Forelimb muscle (tissue), 1 donor: Measurements from ENCODE around the gene CCT6A. TPM values are rescaled to one million over a fixed set of nuclear protein-coding genes. Genes with fewer than 3 reads are reported as not detected.
"Not testable (repeated sequence)": the region's sequence is repeated elsewhere in the genome, so short reads cannot be mapped to it uniquely, and the experiment has no call there.

ENCODE experiments used
- DNase-seq: peaks from one replicate; pipeline ENCODE4 v3.0.0-alpha.2; 2013; ENCODE audit warnings: low read depth
- polyA plus RNA-seq: library from polyadenylated mRNA; unstranded; fragments of 120-200 nt; gene quantifications from one replicate; pipeline ENCODE4 v1.2.1, GENCODE V29; 2013; ENCODE audit not compliant: insufficient read length

CCT6A gene
- polyA plus RNA-seq, 1 donor: 151 TPM

- DNase-seq: no peak
These were observed 1.8 kb downstream of the CCT6A start for GRCh38 chr7:56053379-56053778.

GRCh38 chr7:56053993-56054392 is 2.4 kb downstream of the CCT6A start:
- DNase-seq: no peak

GRCh38 chr7:56062382-56062781 is 10.8 kb downstream of the CCT6A start:
- no peak for DNase-seq

GRCh38 chr7:56063500-56063881 is 11.9 kb downstream of the CCT6A start:
- no peak for DNase-seq

GRCh38 chr7:56063882-56064625 is 12.5 kb downstream of the CCT6A start, which contains the start of gene SUMF2:
Gene SUMF2, plus strand, starts transcription at chr7:56064286. Its CDS starts 26 bp downstream, at chr7:56064312.
- DNase-seq: no peak

- not testable (repeated sequence) for DNase-seq
These were observed 14.8 kb downstream of the CCT6A start for GRCh38 chr7:56066376-56066775.

- no peak for DNase-seq
These were observed 22.8 kb downstream of the CCT6A start for GRCh38 chr7:56074371-56074791.

- DNase-seq: no peak
These were observed 26.1 kb downstream of the CCT6A start for GRCh38 chr7:56077681-56078080.

- no peak for DNase-seq
These were observed 26.6 kb downstream of the CCT6A start for GRCh38 chr7:56078196-56078595.

- no peak for DNase-seq
These were observed 28.1 kb downstream of the CCT6A start for GRCh38 chr7:56079450-56080185.

GRCh38 chr7:56080726-56081435 is 29.3 kb downstream of the CCT6A start:
- not testable (repeated sequence) for DNase-seq

- DNase-seq: no peak
These were observed 30.2 kb downstream of the CCT6A start for GRCh38 chr7:56081626-56082340.

- no peak for DNase-seq
These were observed 31.7 kb downstream of the CCT6A start for GRCh38 chr7:56083150-56083785.

GRCh38 chr7:56086761-56087160 is 35.2 kb downstream of the CCT6A start:
- no peak for DNase-seq

GRCh38 chr7:56087445-56087844 is 35.9 kb downstream of the CCT6A start:
- DNase-seq: no peak

- no peak for DNase-seq
These were observed 40.0 kb downstream of the CCT6A start for GRCh38 chr7:56091591-56091990.

- DNase-seq: not testable (repeated sequence)
These were observed 40.8 kb downstream of the CCT6A start for GRCh38 chr7:56092388-56092787.

GRCh38 chr7:56092789-56093531 is 41.4 kb downstream of the CCT6A start, which contains the start of gene PHKG1:
Gene PHKG1, minus strand, starts transcription at chr7:56092952. Its CDS starts 4,011 bp downstream, at chr7:56088941.
- no peak for DNase-seq

GRCh38 chr7:56097700-56098099 is 46.1 kb downstream of the CCT6A start:
- DNase-seq: no peak
